OCI-LY7 (cell line): Measurements from ENCODE around the gene IL32. TPM values are rescaled to one million over a fixed set of nuclear protein-coding genes. Genes with fewer than 3 reads are reported as not detected.
A peak's percentile ranks its signal among the peaks of the same experiment; 100 is the strongest.

ENCODE experiments used
- BruUV-seq: library from RNA; stranded (reverse); fragments of 400-500 nt; replicated peaks from 2 replicates; lab custom pipeline; 2021; lab: Mats Ljungman, UMichigan
- CTCF ChIA-PET: fragments of 300-600 bp; sonication (Branson Sonifier 250); formaldehyde crosslinking; loops from one replicate; lab custom pipeline; 2022; ENCODE audit warnings: antibody characterized with exemption; ENCODE audit not compliant: unreplicated experiment; lab: Charles Lee
- POLR2A ChIA-PET: fragments of 300-600 bp; sonication (Branson Sonifier 250); formaldehyde crosslinking; loops from one replicate; lab custom pipeline; 2022; ENCODE audit warnings: antibody characterized with exemption; lab: Charles Lee
- DNase-seq: peaks from one replicate; pipeline ENCODE4 v3.0.0-alpha.2; 2015; ENCODE audit warnings: low spot score
- H2AFZ ChIP-seq: fragments of 200-600 bp; sonication (generic), shearing (Covaris generic); 2 replicates; pipeline ENCODE4 v1.6.1; 2014; ENCODE audit warnings: mild to moderate bottlenecking, antibody characterized with exemption, low read length, moderate library complexity
- H3K27ac ChIP-seq: fragments of 200-600 bp; sonication (generic); 2 replicates; pipeline ENCODE4 v1.5.1; 2014; ENCODE audit warnings: mixed run types, low read depth, mild to moderate bottlenecking, moderate library complexity, low read length, inconsistent platforms; ENCODE audit not compliant: poor library complexity, severe bottlenecking
- H3K36me3 ChIP-seq: fragments of 200-600 bp; sonication (generic); 2 replicates; pipeline ENCODE4 v1.6.1; 2014; ENCODE audit warnings: mild to moderate bottlenecking, antibody characterized with exemption, low read length, moderate library complexity, mixed read lengths; ENCODE audit not compliant: insufficient read depth
- H3K4me1 ChIP-seq: fragments of 200-600 bp; sonication (generic); 2 replicates; pipeline ENCODE4 v1.5.1; 2014; ENCODE audit warnings: mild to moderate bottlenecking, low read length; ENCODE audit not compliant: insufficient read depth, poor library complexity, severe bottlenecking
- H3K4me2 ChIP-seq: fragments of 200-600 bp; sonication (generic); 2 replicates; pipeline ENCODE4 v1.6.1; 2014; ENCODE audit warnings: mild to moderate bottlenecking, low read length
- H3K4me3 ChIP-seq: fragments of 200-600 bp; sonication (generic); 2 replicates; pipeline ENCODE4 v1.5.1; 2014; ENCODE audit warnings: mild to moderate bottlenecking, low read depth, low read length; ENCODE audit not compliant: poor library complexity, severe bottlenecking
- H3K79me2 ChIP-seq: fragments of 200-600 bp; sonication (generic); 2 replicates; pipeline ENCODE4 v1.6.1; 2016; ENCODE audit warnings: low read depth, mild to moderate bottlenecking, low read length, moderate library complexity, mixed read lengths; ENCODE audit not compliant: insufficient read depth
- H3K9me2 ChIP-seq: fragments of 200-600 bp; sonication (generic); 2 replicates; pipeline ENCODE4 v1.6.1; 2016; ENCODE audit warnings: mild to moderate bottlenecking, low read length, mixed read lengths; ENCODE audit not compliant: insufficient read depth
- H3K9me3 ChIP-seq: fragments of 200-600 bp; sonication (generic); 2 replicates; pipeline ENCODE4 v1.6.1; 2014; ENCODE audit warnings: mild to moderate bottlenecking, mixed run types, low read length, mixed read lengths
- H4K20me1 ChIP-seq: fragments of 200-600 bp; sonication (generic); 2 replicates; pipeline ENCODE4 v1.6.1; 2014; ENCODE audit warnings: mild to moderate bottlenecking, antibody characterized with exemption, low read length, moderate library complexity, mixed read lengths; ENCODE audit not compliant: insufficient read depth
- EZH2phosphoT487 ChIP-seq: fragments of 200-600 bp; sonication (generic); IDR thresholded peaks from 2 replicates; pipeline ENCODE4 v1.6.1; 2018; ENCODE audit warnings: low read depth, borderline replicate concordance, mild to moderate bottlenecking, mixed run types, antibody characterized with exemption, low read length, moderate library complexity, mixed read lengths
- intact Hi-C: fragments of 100-400 bp; cut with micrococcal nuclease; formaldehyde crosslinking; loops from one replicate; pipeline ENCODE4 v1.10.0; 2022; ENCODE audit not compliant: unreplicated experiment
- total RNA-seq, 2 experiments: library from RNA; depleted of rRNA in 1 of 2; stranded (reverse); fragments of >200 nt in 1 of 2; shearing (Covaris generic) in 1 of 2; gene quantifications; 2 replicates each; pipeline ENCODE4 v1.2.3, GENCODE V29; 2014 to 2022
- TF ChIP-seq, protein P1 (sequence below): fragments of 200-600 bp; sonication (generic); conservative IDR thresholded peaks from 2 replicates; pipeline ENCODE4 v1.5.1; 2014; ENCODE audit warnings: mild to moderate bottlenecking, antibody characterized with exemption, low read length, moderate library complexity, mixed read lengths

Gene IL32
- total RNA-seq, 2 experiments from 2014 or later, result not detected

GRCh38 chr16:3058139-3059030 is 7.1 kb upstream of the IL32 start:
- H3K36me3 ChIP-seq, result no peaks in the 10 kb centered on the region
- BruUV-seq, result no TSS peak
- peak; percentile 81 for DNase-seq
- intact Hi-C loops, result loop anchor here (1.0 to 2.0 kb wide), 6 partner anchors 17 to 108 kb away; no protein-coding TSS in a partner anchor
- H2AFZ ChIP-seq, result peak overlapping the region; percentile 97
- TF ChIP-seq, protein P1, sequence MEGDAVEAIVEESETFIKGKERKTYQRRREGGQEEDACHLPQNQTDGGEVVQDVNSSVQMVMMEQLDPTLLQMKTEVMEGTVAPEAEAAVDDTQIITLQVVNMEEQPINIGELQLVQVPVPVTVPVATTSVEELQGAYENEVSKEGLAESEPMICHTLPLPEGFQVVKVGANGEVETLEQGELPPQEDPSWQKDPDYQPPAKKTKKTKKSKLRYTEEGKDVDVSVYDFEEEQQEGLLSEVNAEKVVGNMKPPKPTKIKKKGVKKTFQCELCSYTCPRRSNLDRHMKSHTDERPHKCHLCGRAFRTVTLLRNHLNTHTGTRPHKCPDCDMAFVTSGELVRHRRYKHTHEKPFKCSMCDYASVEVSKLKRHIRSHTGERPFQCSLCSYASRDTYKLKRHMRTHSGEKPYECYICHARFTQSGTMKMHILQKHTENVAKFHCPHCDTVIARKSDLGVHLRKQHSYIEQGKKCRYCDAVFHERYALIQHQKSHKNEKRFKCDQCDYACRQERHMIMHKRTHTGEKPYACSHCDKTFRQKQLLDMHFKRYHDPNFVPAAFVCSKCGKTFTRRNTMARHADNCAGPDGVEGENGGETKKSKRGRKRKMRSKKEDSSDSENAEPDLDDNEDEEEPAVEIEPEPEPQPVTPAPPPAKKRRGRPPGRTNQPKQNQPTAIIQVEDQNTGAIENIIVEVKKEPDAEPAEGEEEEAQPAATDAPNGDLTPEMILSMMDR, result no peak
- no peak for TF ChIP-seq EZH2phosphoT487
- H4K20me1 ChIP-seq, result no peaks in the 10 kb centered on the region
- H3K4me2 ChIP-seq, result peak overlapping the region; percentile 75
- CTCF ChIA-PET, result interaction anchor here (0.6 to 1.9 kb wide), 3 partner anchors 30 to 71 kb away, joined by 7 to 12 read pairs (median 11); no protein-coding TSS in a partner anchor
- H3K4me3 ChIP-seq, result peak overlapping the region; percentile 76
- H3K27ac ChIP-seq, result peak overlapping the region; percentile 39
- H3K4me1 ChIP-seq, result peaks cover 31% of the 10 kb centered on the region
- H3K9me2 ChIP-seq, result no peaks in the 10 kb centered on the region
- POLR2A ChIA-PET, result interaction anchor here (0.6 kb wide), 1 partner anchor 100 kb away, joined by 3 read pairs; no protein-coding TSS in a partner anchor
- no peaks in the 10 kb centered on the region for H3K9me3 ChIP-seq
- no peaks in the 10 kb centered on the region for H3K79me2 ChIP-seq

DNA sequence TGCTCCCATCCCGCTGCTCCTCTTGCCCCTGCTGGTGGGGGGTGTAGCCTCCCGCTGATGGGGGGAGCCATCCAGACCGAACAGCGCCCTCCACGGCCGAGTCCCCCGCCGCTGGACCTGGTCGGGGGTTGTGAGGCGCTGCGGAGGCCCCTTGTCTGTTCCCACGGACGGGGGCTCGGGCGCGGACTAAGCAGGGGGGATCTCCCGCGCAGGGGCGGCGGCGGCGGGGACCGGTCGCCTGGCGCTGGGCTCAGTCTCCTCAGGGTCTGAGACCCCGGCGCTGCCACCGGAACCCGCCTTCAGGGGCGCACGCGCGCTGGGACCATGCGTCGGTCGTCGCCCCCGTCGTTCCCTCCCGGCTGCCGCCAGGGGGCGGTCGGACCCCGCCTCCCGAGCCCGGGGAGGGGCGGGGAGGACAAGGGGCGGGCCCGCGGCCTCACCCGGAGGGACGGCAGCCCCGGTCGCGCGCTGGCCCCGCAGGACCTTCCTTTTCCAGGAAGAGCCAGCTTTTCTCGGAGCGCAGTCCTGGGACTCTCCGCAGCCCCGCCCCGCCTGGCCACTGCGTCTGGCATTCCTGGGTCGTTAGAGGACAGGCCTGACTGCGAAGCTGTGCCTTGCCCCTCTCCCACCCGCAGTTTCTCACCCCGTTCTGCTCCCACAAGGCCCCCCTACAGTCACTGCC is 6.3 kb upstream of the IL32 start:
- TF ChIP-seq, protein P1, result peak; percentile 79
- TF ChIP-seq EZH2phosphoT487, result no peak
- no TSS peak for BruUV-seq
- peak overlapping the region; percentile 75 for H3K4me2 ChIP-seq
- H2AFZ ChIP-seq, result peak overlapping the region; percentile 97
- ChIA-PET CTCF (interaction anchor here (0.6 to 1.9 kb wide), 5 partner anchors 25 to 76 kb away, joined by 3 to 12 read pairs (median 7); partner anchors contain the start of gene ZNF213), POLR2A (interaction anchor here (0.6 kb wide), 1 partner anchor 99 kb away, joined by 3 read pairs; no protein-coding TSS in a partner anchor)
- peaks cover 31% of the 10 kb centered on the region for H3K4me1 ChIP-seq
- H4K20me1 ChIP-seq, result no peaks in the 10 kb centered on the region
- H3K27ac ChIP-seq, result peak overlapping the region; percentile 39
- H3K36me3 ChIP-seq, result no peaks in the 10 kb centered on the region
- peak; percentile 92 for DNase-seq
- no peaks in the 10 kb centered on the region for H3K79me2 ChIP-seq
- H3K4me3 ChIP-seq, result peak overlapping the region; percentile 76
- intact Hi-C loops, result loop anchor here (1.0 to 2.0 kb wide), 5 partner anchors 16 to 108 kb away; no protein-coding TSS in a partner anchor
- H3K9me3 ChIP-seq, result no peaks in the 10 kb centered on the region
- no peaks in the 10 kb centered on the region for H3K9me2 ChIP-seq
